BJ (cell line): ENCODE measurements around the gene FAM168A. TPM values are rescaled to one million over a fixed set of nuclear protein-coding genes. Genes with fewer than 3 reads are reported as not detected.
"Not testable (repeated sequence)": the region's sequence is repeated elsewhere in the genome, so short reads cannot be mapped to it uniquely, and the experiment has no call there.

Experiments used
- CTCF ChIA-PET: fragments of 350-600 bp; formaldehyde crosslinking; extraction: SDS; loops from one replicate; lab custom pipeline; 2021; ENCODE audit warnings: antibody characterized with exemption, inconsistent platforms; lab: Yijun Ruan, JAX
- POLR2A ChIA-PET: fragments of 300-600 bp; sonication (Branson Sonifier 250); formaldehyde crosslinking; extraction: SDS; loops from one replicate; lab custom pipeline; 2021; ENCODE audit warnings: antibody characterized with exemption; lab: Charles Lee
- DNase-seq: peaks from one replicate; pipeline ENCODE4 v3.0.0-alpha.2; 2011; ENCODE audit warnings: low read depth
- H3K27me3 ChIP-seq: 2 replicates; pipeline ENCODE4 v1.6.0; 2011; ENCODE audit warnings: low read length; ENCODE audit not compliant: control insufficient read depth, insufficient read depth
- H3K36me3 ChIP-seq: 2 replicates; pipeline ENCODE4 v1.5.1; 2011; ENCODE audit warnings: low read length; ENCODE audit not compliant: control insufficient read depth, insufficient read depth
- H3K4me3 ChIP-seq: 2 replicates; pipeline ENCODE4 v1.5.1; 2011; ENCODE audit warnings: low read depth, mild to moderate bottlenecking, control low read depth, low read length
- CTCF ChIP-seq: IDR thresholded peaks from 2 replicates; pipeline ENCODE4 v1.5.1; 2011; ENCODE audit warnings: low read depth, mild to moderate bottlenecking, control low read depth, inconsistent platforms, low read length, moderate library complexity; ENCODE audit not compliant: insufficient read depth
- polyA plus RNA-seq: library from polyadenylated mRNA; depleted of rRNA; stranded (reverse); fragments of >200 nt; gene quantifications from 2 replicates; pipeline ENCODE4 v1.2.3, GENCODE V29; 2011

The FAM168A gene
- polyA plus RNA-seq, 1 experiment = 19.1 TPM

GRCh38 chr11:73446766-73447165 is 151.1 kb downstream of the FAM168A start:
- CTCF ChIA-PET = interaction anchor here (1.5 kb wide), 1 partner anchor 32 kb away, joined by 4 read pairs; no protein-coding TSS in a partner anchor
- no peak for DNase-seq
- Histone ChIP-seq H3K36me3 (no peaks in the 10 kb centered on the region), H3K4me3 (no peak overlapping the region), H3K27me3 (no peaks in the 10 kb centered on the region)
- no peak for TF ChIP-seq CTCF
- POLR2A ChIA-PET = no interaction called here

DNA sequence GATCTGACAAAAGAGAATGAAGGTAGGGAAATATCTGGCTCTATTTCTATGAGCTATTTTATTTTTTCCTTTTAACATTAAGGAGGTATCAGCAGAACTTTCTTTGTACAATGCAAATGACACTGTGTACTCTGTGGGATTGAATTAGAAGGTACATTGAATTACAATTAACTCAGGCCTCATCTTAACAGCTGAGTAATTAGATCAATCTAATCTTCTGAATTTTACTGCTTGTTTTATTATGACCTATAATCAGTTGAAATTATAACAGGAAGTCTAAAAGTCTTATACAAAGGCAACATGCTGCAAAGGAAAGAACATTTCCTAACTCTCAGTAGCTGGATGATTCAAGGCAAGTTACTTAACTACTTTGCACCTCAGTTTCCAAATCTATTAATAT is 151.9 kb downstream of the FAM168A start:
- Histone ChIP-seq H3K36me3 (no peaks in the 10 kb centered on the region), H3K27me3 (no peaks in the 10 kb centered on the region), H3K4me3 (no peak overlapping the region)
- CTCF ChIA-PET = interaction anchor here (0.7 to 1.5 kb wide), 2 partner anchors 33 to 37 kb away, joined by 3 to 4 read pairs; no protein-coding TSS in a partner anchor
- POLR2A ChIA-PET = no interaction called here
- no peak for TF ChIP-seq CTCF
- no peak for DNase-seq

DNA sequence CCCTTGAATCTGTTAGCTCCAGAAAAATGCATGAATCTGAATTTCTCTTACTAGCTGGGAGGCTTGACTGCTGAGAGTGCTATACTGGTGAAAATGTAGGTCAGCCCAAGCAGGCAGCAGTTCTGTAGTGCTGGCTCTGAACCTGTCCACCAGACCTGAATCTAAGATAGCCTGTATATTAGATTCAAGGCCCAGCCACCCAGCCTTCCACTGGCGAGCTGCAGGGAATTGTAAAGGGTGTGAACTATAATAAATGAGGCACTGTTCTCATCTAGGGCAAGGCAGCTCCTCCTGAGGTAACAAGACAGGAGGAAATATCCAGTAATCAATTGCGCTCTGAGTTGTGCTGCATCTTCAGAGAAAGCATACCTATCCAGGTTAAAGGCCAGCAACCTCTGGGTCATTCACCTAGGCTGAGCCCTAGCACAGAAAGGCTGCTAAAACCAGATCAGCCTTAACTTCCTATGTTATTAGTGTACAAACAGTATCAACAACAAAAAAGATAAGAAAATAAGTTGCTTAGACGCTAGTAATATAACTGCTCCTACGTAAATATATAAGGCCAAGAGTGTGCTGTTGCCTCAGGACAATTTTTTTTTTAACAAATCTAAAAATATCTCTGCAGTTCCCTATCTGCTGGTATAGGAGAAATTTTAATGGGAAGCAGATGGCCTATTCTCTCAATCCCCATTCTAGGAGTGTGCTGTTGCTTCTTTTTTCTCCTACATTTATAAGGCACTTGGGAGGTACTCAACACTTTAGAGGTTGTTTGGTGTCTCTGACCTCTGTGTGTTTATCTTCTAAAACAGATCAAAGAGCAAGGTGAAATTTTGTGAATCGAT is 158.7 kb downstream of the FAM168A start:
- no peaks in the 10 kb centered on the region for H3K27me3 ChIP-seq
- peak; percentile 21 for DNase-seq
- H3K36me3 ChIP-seq = no peaks in the 10 kb centered on the region
- CTCF ChIA-PET = interaction anchor here (0.5 kb wide), 1 partner anchor 317 kb away, joined by 3 read pairs; no protein-coding TSS in a partner anchor
- no peak for TF ChIP-seq CTCF
- POLR2A ChIA-PET = no interaction called here
- H3K4me3 ChIP-seq = no peak overlapping the region

DNA sequence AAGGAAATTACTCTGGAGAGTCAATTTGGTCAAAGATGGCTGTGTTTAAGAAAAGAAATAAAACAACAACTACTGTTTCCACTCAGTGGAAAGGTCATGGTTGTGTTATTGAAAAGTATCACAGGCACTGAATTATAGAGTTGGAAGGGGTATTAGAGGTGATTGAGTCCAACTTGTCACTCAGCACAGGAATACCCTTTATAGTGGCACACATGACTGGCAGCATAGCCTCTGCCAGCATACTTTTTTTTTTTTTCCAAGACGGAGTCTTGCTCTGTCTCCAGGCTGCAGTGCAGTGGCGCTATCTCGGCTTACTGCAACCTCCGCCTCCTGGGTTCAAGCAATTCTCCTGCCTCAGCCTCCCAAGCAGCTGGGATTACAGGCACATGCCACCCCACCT is 161.1 kb downstream of the FAM168A start:
- DNase-seq, H3K27me3 ChIP-seq, H3K4me3 ChIP-seq, H3K36me3 ChIP-seq, POLR2A ChIA-PET: not testable (repeated sequence)
- CTCF ChIA-PET = interaction anchor here (1.0 to 1.1 kb wide), 3 partner anchors 22 to 224 kb away, joined by 3 read pairs; no protein-coding TSS in a partner anchor

- H3K4me3 ChIP-seq = no peak overlapping the region
- no peak for TF ChIP-seq CTCF
- DNase-seq = no peak
- no peaks in the 10 kb centered on the region for H3K36me3 ChIP-seq
- POLR2A ChIA-PET = interaction anchor here (0.7 kb wide), 1 partner anchor 228 kb away, joined by 3 read pairs; no protein-coding TSS in a partner anchor
- CTCF ChIA-PET = interaction anchor here (0.7 to 1.0 kb wide), 2 partner anchors 9 to 168 kb away, joined by 3 read pairs; no protein-coding TSS in a partner anchor
- H3K27me3 ChIP-seq = no peaks in the 10 kb centered on the region
These were observed 166.5 kb downstream of the FAM168A start for GRCh38 chr11:73431396-73431795.
